Measurements from ENCODE around the gene MYO3B. TPM values are rescaled to one million over a fixed set of nuclear protein-coding genes. Genes with fewer than 3 reads are reported as not detected.

MYO3B gene
- polyA plus RNA-seq, 1 donor (not counting 4 experiments of a cell fraction or from before 2014, with no cell fraction given): 4.4 TPM

DNA sequence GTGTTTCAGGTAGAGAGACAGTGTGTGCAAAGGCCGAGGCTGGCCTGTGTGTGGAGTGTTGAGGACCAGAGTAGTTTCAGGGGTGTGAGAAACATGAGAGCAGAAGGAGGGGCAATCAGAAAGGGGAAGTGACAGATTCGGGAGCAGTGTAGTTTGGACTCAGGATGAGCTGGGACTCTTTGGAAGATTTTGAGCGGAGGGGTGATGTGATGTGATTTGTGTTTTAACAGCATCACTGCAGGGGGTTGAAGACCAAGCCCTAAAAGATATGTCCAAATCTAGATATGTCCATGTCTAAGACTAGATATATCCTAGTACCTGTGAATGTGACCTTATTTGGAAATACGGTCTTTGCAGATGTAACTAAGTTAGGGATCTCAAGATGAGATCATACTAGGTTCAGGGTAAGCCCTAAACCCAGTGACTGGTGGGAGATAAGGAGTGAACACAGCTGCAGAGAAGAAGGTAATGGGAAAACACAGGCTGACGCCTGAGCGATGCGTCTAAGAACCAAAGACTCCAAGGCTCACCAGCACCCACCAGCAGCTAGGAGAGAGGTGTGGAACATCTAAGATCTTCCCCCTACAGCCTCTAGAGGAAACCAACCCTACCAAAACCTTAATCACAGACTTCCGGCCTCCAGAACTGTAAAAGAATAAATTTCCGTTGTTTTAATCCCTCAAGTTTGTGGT is 38.5 kb upstream of the MYO3B start:
- Histone ChIP-seq H3K27ac (ENCODE audit: control insufficient read depth, insufficient read depth, low read length) (no peak overlapping the region), H3K9ac (ENCODE audit: control insufficient read depth, extremely low read depth, insufficient read depth, low read length) (no peak overlapping the region), H3K4me2 (ENCODE audit: control insufficient read depth, extremely low read depth, insufficient read depth, low read depth, low read length) (no peak overlapping the region), H3K9me3 (ENCODE audit: control insufficient read depth, low read depth, low read length) (no peaks in the 10 kb centered on the region), H3K36me3 (ENCODE audit: control insufficient read depth in 2 of 2, extremely low read depth in 1 of 2, insufficient read depth in 2 of 2, low read length in 2 of 2) (no peaks in the 10 kb centered on the region), H3K9me1 (ENCODE audit: control insufficient read depth, extremely low read depth, insufficient read depth, low read length) (no peaks in the 10 kb centered on the region), H3K27me3 (ENCODE audit: control insufficient read depth, extremely low read depth, insufficient read depth, low read length) (no peaks in the 10 kb centered on the region), H2AFZ (ENCODE audit: control insufficient read depth, low read length) (no peak overlapping the region), H4K20me1 (ENCODE audit: control insufficient read depth, extremely low read depth, insufficient read depth, low read length) (no peaks in the 10 kb centered on the region), H3K79me2 (ENCODE audit: control insufficient read depth, insufficient read depth, low read length) (no peaks in the 10 kb centered on the region), H3K4me3 (ENCODE audit: control insufficient read depth in 2 of 3, extremely low read depth in 1 of 3, insufficient read depth in 2 of 3, low read depth in 1 of 3, low read length in 3 of 3) (no peak overlapping the region), H3K4me1 (ENCODE audit: control insufficient read depth, extremely low read depth, insufficient read depth, low read length) (peaks cover 6% of the 10 kb centered on the region)
- dilution Hi-C loops (cut with MboI; ENCODE audit: extremely low pct_ligation_motif_present, low sequenced_read_pairs): no loop called here
- TF ChIP-seq EZH2 (IDR thresholded peaks at IDR 0.05; ENCODE audit: low read length): no peak
- TF ChIP-seq, protein P1, sequence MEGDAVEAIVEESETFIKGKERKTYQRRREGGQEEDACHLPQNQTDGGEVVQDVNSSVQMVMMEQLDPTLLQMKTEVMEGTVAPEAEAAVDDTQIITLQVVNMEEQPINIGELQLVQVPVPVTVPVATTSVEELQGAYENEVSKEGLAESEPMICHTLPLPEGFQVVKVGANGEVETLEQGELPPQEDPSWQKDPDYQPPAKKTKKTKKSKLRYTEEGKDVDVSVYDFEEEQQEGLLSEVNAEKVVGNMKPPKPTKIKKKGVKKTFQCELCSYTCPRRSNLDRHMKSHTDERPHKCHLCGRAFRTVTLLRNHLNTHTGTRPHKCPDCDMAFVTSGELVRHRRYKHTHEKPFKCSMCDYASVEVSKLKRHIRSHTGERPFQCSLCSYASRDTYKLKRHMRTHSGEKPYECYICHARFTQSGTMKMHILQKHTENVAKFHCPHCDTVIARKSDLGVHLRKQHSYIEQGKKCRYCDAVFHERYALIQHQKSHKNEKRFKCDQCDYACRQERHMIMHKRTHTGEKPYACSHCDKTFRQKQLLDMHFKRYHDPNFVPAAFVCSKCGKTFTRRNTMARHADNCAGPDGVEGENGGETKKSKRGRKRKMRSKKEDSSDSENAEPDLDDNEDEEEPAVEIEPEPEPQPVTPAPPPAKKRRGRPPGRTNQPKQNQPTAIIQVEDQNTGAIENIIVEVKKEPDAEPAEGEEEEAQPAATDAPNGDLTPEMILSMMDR (optimal IDR thresholded peaks at IDR 0.05 in 1 of 3, IDR thresholded peaks at IDR 0.05 in 1 of 3, conservative IDR thresholded peaks at IDR 0.05 in 1 of 3; ENCODE audit: extremely low read depth in 1 of 3, insufficient read depth in 2 of 3, low read length in 3 of 3): no peak
- DNase-seq (ENCODE audit: low read depth, low spot score) (no peak), FAIRE-seq (no peak)

DNA sequence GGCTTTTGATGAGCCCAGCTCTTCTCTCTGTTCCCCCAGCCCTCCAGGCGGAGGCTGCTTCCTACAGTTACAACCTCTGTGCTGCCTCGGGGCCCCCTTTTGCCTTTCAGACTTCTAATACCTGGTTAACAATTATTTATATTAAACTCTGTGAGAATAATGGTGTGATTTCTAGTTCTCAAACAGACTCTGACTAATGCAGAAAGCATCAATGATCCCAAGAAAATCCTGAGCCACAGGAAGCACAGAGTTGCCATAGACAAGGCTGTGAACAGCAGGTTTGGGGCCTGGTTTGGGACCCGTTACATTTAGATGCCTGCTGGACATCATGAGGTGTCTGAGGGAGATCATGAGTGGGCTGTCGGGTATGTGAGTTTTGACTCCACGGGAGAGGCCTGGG is 37.4 kb upstream of the MYO3B start:
- Histone ChIP-seq H3K4me1 (ENCODE audit: control insufficient read depth, extremely low read depth, insufficient read depth, low read length) (peaks cover 17% of the 10 kb centered on the region), H3K9ac (ENCODE audit: control insufficient read depth, extremely low read depth, insufficient read depth, low read length) (no peak overlapping the region), H2AFZ (ENCODE audit: control insufficient read depth, low read length) (no peak overlapping the region), H3K4me3 (ENCODE audit: control insufficient read depth in 2 of 3, extremely low read depth in 1 of 3, insufficient read depth in 2 of 3, low read depth in 1 of 3, low read length in 3 of 3) (no peak overlapping the region), H3K9me3 (ENCODE audit: control insufficient read depth, low read depth, low read length) (no peaks in the 10 kb centered on the region), H4K20me1 (ENCODE audit: control insufficient read depth, extremely low read depth, insufficient read depth, low read length) (no peaks in the 10 kb centered on the region), H3K27ac (ENCODE audit: control insufficient read depth, insufficient read depth, low read length) (no peak overlapping the region), H3K27me3 (ENCODE audit: control insufficient read depth, extremely low read depth, insufficient read depth, low read length) (no peaks in the 10 kb centered on the region), H3K79me2 (ENCODE audit: control insufficient read depth, insufficient read depth, low read length) (no peaks in the 10 kb centered on the region), H3K4me2 (ENCODE audit: control insufficient read depth, extremely low read depth, insufficient read depth, low read depth, low read length) (no peak overlapping the region), H3K36me3 (ENCODE audit: control insufficient read depth in 2 of 2, extremely low read depth in 1 of 2, insufficient read depth in 2 of 2, low read length in 2 of 2) (no peaks in the 10 kb centered on the region), H3K9me1 (ENCODE audit: control insufficient read depth, extremely low read depth, insufficient read depth, low read length) (no peaks in the 10 kb centered on the region)
- FAIRE-seq: no peak
- no peak for TF ChIP-seq EZH2 (IDR thresholded peaks at IDR 0.05; ENCODE audit: low read length)
- TF ChIP-seq, protein P1 (optimal IDR thresholded peaks at IDR 0.05 in 1 of 3, IDR thresholded peaks at IDR 0.05 in 1 of 3, conservative IDR thresholded peaks at IDR 0.05 in 1 of 3; ENCODE audit: extremely low read depth in 1 of 3, insufficient read depth in 2 of 3, low read length in 3 of 3): no peak
- dilution Hi-C loops (cut with MboI; ENCODE audit: extremely low pct_ligation_motif_present, low sequenced_read_pairs): no loop called here
- no peak for DNase-seq (ENCODE audit: low read depth, low spot score)
